ENCODE results near the gene PRKAG2. TPM values are rescaled to one million over a fixed set of nuclear protein-coding genes. Genes with fewer than 3 reads are reported as not detected.

PRKAG2 gene
- polyA plus RNA-seq, 3 donors, result 29.2 to 59.8 (median 30.9) TPM

- H3K27me3 Mint-ChIP-seq (ENCODE audit: low read depth in 3 of 3), result peaks cover 0 to 3% (median 0%) of the 10 kb centered on the region in 3 donors
- H3K4me3 Mint-ChIP-seq, result no peak overlapping the region
- intact Hi-C loops (cut with micrococcal nuclease), result no loop called here
- no peak overlapping the region for H3K9ac ChIP-seq (ENCODE audit: insufficient read depth, low read length, poor library complexity, severe bottlenecking)
- no peak overlapping the region for H3K4me3 ChIP-seq (replicated peaks in 1 of 3; ENCODE audit: low read depth in 2 of 3, low read length in 3 of 3)
- peaks cover 66% of the 10 kb centered on the region for H3K4me1 Mint-ChIP-seq
- peaks cover 38 to 52% of the 10 kb centered on the region in 2 donors for H3K4me1 ChIP-seq (ENCODE audit: control insufficient read depth in 1 of 2, insufficient read depth in 2 of 2, low read length in 2 of 2)
- no peak overlapping the region for H2AFZ ChIP-seq (ENCODE audit: insufficient read depth, low read depth, low read length, poor library complexity, severe bottlenecking)
- no peak overlapping the region for H3K4me2 ChIP-seq (replicated peaks; ENCODE audit: extremely low read depth, low read length, poor library complexity, severe bottlenecking)
- H3K27ac Mint-ChIP-seq, result peak overlapping the region in 5 of 7 donors; percentile 7 to 99 (median 18)
- DNase-seq, result peak in 1 of 3 donors; percentile 56
- H3K9me3 Mint-ChIP-seq, result no peaks in the 10 kb centered on the region
- H3K79me2 ChIP-seq (ENCODE audit: insufficient read depth, low read length), result peaks cover 49% of the 10 kb centered on the region
- peaks cover 36 to 41% of the 10 kb centered on the region in 2 donors for H3K36me3 Mint-ChIP-seq
- peaks cover 38% of the 10 kb centered on the region for H4K20me1 ChIP-seq (ENCODE audit: insufficient read depth, low read length)
- peaks cover 4 to 22% of the 10 kb centered on the region in 2 donors for H3K36me3 ChIP-seq (replicated peaks in 1 of 2; ENCODE audit: control insufficient read depth in 1 of 2, insufficient read depth in 2 of 2, low read length in 2 of 2)
- peak overlapping the region in 1 of 2 donors; percentile 22 for H3K27ac ChIP-seq (ENCODE audit: low read depth in 1 of 2, low read length in 2 of 2)
- H3K9me3 ChIP-seq (replicated peaks in 1 of 2; ENCODE audit: control insufficient read depth in 1 of 2, insufficient read depth in 1 of 2, low read length in 2 of 2), result no peaks in the 10 kb centered on the region
- no CpG with 5 or more reads among the region's 2 CpGs for WGBS (ENCODE audit: insufficient coverage)
- no peaks in the 10 kb centered on the region for H3K27me3 ChIP-seq (ENCODE audit: control insufficient read depth in 2 of 2, insufficient read depth in 2 of 2, low read length in 2 of 2)
- TF ChIP-seq CTCF (IDR thresholded peaks at IDR 0.05), result no peak
Observed at GRCh38 chr7:151792086-151792485, 84.8 kb downstream of the PRKAG2 start.

- Histone ChIP-seq H3K27ac (ENCODE audit: low read depth in 1 of 2, low read length in 2 of 2) (peak overlapping the region in 1 of 2 donors; percentile 22), H3K4me3 (replicated peaks in 1 of 3; ENCODE audit: low read depth in 2 of 3, low read length in 3 of 3) (no peak overlapping the region), H3K4me1 (ENCODE audit: control insufficient read depth in 1 of 2, insufficient read depth in 2 of 2, low read length in 2 of 2) (peaks cover 27 to 43% of the 10 kb centered on the region in 2 donors), H3K9me3 (replicated peaks in 1 of 2; ENCODE audit: control insufficient read depth in 1 of 2, insufficient read depth in 1 of 2, low read length in 2 of 2) (no peaks in the 10 kb centered on the region), H4K20me1 (ENCODE audit: insufficient read depth, low read length) (peaks cover 48% of the 10 kb centered on the region), H3K36me3 (replicated peaks in 1 of 2; ENCODE audit: control insufficient read depth in 1 of 2, insufficient read depth in 2 of 2, low read length in 2 of 2) (peaks cover 10 to 29% of the 10 kb centered on the region in 2 donors), H2AFZ (ENCODE audit: insufficient read depth, low read depth, low read length, poor library complexity, severe bottlenecking) (no peak overlapping the region), H3K4me2 (replicated peaks; ENCODE audit: extremely low read depth, low read length, poor library complexity, severe bottlenecking) (no peak overlapping the region), H3K9ac (ENCODE audit: insufficient read depth, low read length, poor library complexity, severe bottlenecking) (no peak overlapping the region), H3K27me3 (ENCODE audit: control insufficient read depth in 2 of 2, insufficient read depth in 2 of 2, low read length in 2 of 2) (no peaks in the 10 kb centered on the region), H3K79me2 (ENCODE audit: insufficient read depth, low read length) (peaks cover 49% of the 10 kb centered on the region)
- Mint-ChIP-seq H3K4me3 (no peak overlapping the region), H3K9me3 (no peaks in the 10 kb centered on the region), H3K27me3 (ENCODE audit: low read depth in 3 of 3) (peaks cover 0 to 3% (median 0%) of the 10 kb centered on the region in 3 donors), H3K4me1 (peaks cover 59% of the 10 kb centered on the region), H3K27ac (peak overlapping the region in 6 of 7 donors; percentile 9 to 77 (median 63)), H3K36me3 (peaks cover 44 to 48% of the 10 kb centered on the region in 2 donors)
- WGBS (ENCODE audit: insufficient coverage), result 90% methylated on average over 19 of the region's 19 CpGs
- no peak for TF ChIP-seq CTCF (IDR thresholded peaks at IDR 0.05)
- DNase-seq, result peak in 1 of 3 donors; percentile 38
- intact Hi-C loops (cut with micrococcal nuclease), result no loop called here
Observed at GRCh38 chr7:151790830-151791620, 85.9 kb downstream of the PRKAG2 start.
